HG03064 (cell line): ENCODE results near the gene ZMYM2.

Experiments
- ATAC-seq: cut with Tn5 transposase; IDR thresholded peaks from one replicate; pipeline ENCODE4 v1.9.1; 2021; ENCODE audit warnings: low read depth; ENCODE audit not compliant: unreplicated experiment

ZMYM2 gene

GRCh38 chr13:20130012-20130411 is 171.5 kb downstream of the ZMYM2 start:
- ATAC-seq = no peak

GRCh38 chr13:20130652-20131051 is 172.1 kb downstream of the ZMYM2 start:
- no peak for ATAC-seq

GRCh38 chr13:20131057-20131832 is 172.7 kb downstream of the ZMYM2 start:
- no peak for ATAC-seq

DNA sequence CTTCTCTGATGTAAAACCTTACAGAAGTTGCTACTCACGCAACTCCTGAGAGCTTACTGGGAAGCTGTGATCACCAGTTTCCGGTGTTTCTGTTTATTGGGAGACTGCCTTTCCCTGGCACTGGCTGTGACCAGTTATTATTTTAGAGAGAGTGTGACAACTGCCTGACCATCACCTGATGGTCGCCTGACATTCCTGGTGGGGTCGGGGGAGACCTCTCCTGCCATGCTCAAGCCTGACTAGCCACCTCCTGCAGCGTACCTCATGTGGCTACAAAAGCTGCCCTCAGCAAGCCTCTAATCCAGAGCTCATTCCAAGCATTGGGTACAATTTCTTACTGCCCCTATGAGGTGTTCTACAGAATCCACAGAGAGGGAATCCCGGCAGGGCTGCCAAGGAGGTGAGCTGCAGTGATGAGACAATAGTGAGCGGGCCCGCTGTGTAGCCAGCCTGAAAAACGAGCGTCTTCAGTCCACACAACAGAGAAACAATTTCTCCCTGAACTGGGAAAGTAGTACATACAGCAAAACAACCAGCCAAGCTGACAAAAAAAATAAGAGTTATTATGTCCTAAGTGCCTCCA is 173.6 kb downstream of the ZMYM2 start:
- no peak for ATAC-seq

DNA sequence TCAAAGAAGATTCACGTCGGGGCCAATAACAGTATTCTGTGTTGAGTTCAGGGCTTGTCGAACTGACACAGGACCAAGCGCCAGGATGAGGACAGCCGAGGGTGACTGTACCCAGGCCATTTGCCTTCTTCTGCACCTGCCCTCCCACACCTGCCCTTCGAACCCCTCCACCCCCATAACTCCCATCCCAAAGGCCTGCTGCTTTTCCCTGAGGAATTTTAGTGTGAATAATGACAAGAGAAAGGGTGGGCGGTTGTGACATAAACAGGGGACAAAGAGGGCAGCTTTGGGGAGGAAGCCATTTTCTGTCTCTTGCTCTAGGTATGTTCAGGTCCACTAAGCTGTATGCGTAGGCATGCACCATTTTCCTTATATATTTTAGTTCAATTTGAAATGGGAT is 176.2 kb downstream of the ZMYM2 start:
- ATAC-seq = no peak

DNA sequence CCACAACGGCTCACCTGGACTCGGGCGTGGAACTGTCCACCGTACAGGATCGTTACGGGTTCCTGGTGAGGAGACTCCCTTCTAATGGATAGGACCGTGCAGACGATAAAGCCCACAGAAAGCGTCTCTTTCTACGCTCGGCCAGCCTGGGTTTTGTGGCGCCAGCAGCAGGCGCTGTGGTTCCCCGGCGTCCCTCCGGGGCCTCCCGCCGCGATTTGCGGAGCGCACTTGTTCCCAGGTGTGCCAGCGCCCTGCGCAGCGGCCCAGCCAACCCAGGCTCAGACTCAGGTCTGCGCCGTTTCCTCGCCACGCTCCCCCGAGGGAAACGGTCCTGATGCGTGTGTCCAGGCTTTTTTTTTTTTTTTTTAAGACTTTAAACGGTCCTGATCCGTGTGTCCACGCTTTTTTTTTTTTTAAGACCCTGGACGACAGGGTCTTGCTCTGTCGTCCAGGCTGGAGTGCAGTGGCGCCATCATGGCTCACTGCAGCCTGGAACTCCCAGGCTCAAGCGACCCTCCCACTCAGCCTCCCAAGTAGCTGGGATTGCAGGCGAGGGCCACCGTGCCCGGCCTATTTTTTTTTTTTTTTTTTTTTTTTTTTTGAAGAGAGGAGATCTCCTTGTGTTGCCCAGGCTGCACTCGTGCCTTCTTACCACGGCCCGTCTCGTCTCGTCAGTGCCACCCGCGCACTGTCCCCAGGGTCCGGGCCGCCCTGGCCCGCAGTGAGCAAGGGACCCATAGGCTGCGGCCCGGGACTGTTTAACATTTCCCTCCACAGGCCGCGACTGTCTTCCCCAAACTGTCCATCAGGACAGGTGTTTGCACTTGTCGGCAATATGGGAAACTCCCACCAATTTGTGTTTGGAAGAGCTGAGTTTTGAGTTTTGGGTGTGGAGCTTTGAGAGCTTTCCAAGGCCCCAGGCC is 178.5 kb downstream of the ZMYM2 start:
- ATAC-seq = no peak

DNA sequence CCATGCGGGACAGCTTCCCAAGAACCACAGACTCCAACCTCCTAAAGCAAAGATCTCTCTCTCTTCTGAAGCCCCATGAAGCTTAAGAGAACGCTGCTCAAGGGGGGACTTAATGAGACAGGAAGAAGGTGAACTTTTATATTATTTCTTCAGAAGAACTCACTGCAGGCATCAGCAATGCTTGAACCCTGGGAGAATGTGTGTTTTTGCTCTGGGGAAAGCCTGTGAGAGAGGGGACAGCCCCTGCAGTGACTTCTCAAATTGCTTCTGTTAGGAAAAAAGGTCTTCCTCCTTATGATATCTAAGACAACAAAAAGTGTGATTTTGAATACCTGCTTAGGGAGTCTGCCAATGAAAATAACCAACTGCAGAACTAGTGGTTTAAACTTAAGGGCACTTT is 179.3 kb downstream of the ZMYM2 start:
- no peak for ATAC-seq

DNA sequence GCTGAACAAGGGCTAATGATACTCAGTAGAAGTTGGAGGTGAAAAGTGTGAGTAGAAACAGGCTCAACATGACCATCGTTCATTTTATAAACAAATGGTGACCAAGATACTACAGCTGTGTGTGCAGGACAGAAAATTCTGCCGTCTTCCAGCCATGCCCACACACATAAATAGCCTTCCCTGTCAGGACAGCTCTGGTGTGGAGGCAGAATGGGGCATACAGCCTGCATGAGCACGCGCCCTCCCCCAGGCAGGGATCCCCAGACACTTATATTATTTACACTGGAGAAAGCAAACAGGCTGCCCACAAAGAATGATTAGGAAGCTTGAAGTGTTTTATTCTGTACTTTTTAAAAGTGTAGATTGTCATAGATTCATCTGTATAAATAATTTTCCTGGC is 182.0 kb downstream of the ZMYM2 start:
- ATAC-seq = no peak
